ENCODE measurements around the gene CAV1.

GRCh38 chr7:116492654-116493109, 32.2 kb upstream of the CAV1 start:
- no peak for TF ChIP-seq POLR2A (IDR thresholded peaks at IDR 0.05)
- no peak for TF ChIP-seq CTCF (IDR thresholded peaks at IDR 0.05)

All from thyroid gland (tissue), 4 donors.